ENCODE measurements around the gene ARNT2.

ARNT2 gene

DNA sequence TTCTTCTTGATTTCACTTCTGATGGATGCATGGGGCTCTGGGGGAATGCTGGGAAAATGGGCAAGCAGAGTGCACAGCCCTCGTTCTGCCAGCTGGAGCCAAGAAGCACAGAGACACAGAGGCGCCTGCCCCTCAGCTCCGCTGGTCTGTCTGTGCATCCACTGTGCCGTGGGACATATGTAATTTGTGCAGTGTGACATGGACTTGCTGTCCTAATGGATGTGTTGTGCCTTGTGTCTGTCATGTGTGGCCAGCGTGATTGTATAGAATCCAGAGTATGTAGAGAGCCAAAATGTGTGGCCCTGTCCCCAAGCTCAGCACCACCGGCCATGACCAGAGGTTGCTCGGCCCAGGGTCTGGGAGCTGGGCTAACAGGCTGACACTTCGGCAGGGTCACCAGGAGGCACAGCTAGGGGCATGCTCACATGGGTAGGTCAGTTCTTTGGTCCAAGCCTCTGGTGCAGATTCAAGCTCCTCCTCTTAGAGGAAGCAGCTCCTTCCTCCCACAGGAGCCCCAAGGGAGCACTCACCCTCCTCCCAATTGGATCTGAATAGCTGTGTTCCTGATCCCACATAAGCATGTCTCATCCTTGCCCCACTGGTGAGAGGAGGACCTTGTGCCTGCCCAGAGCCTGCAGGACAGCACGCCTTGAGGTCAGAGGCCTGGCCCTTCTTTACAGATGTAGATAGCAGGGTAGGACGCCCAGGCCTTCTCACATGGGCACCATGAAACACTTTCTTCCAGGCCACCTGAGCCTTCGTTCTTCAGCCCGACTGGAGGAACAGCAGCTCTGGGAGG lies 190.1 kb downstream of the ARNT2 start:
- DNase-seq (ENCODE audit: low read depth in 2 of 2), result no peak

DNA sequence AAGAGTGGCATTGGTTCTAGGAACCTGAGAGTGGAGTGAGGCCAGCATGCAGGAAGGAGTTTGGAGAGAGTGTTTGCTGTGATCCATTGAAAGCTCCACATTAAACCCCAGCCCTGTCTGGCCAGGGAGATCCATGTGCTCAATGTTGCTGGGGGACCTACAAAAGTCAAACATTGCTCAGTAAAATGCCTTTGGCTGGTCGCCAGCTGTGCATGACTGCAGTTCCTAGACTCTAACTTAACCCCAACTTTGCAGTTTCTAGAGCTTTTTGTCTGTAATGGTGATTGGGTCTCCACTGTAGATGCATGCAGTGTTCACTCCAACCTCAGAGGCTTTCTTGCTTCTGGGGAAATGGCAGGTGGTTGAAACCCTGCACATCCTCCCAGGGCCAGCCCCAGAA lies 191.2 kb downstream of the ARNT2 start:
- DNase-seq (ENCODE audit: low read depth in 2 of 2), result no peak

DNA sequence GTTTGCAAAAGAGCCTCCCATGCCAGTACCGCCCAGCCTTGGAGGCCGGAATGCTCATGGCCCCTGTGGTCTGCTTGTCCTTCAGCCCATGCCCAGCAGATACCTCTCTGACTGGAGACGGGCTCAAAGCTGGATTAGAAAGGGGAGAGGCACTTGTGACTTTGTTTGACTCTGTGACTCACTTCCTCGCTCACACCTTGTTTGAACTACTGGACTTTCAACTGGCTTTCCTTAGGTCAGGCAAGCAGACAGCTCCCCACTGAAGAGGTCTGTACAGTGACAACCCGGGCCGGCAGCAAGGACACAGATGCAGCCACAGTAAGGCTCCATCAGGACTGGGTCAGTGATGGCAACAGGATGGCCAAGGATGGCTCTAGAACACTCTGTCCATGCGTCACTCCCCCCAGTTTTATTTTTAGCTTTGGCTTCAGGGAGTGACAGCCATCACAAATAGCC lies 192.4 kb downstream of the ARNT2 start:
- DNase-seq (ENCODE audit: low read depth in 2 of 2), result no peak

DNA sequence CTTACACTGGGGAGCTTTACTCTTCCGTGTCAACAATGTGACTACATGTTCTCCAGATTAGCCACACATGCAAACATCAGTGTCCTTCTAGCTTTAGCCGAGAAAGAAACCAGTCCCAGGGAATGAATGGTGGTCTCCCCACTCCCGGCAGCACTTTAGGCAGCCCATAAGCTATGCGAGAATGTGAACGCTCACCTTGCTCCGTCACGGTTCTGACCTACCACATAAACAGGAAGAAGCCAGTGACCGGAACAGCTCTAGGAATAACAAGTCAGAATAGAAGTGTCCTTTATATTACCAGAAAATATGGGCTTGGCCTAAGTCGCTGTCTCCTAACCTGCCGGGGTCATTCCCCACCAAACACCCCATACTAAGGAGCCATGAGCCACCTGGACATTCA lies 192.9 kb downstream of the ARNT2 start:
- DNase-seq (ENCODE audit: low read depth in 2 of 2), result no peak

DNA sequence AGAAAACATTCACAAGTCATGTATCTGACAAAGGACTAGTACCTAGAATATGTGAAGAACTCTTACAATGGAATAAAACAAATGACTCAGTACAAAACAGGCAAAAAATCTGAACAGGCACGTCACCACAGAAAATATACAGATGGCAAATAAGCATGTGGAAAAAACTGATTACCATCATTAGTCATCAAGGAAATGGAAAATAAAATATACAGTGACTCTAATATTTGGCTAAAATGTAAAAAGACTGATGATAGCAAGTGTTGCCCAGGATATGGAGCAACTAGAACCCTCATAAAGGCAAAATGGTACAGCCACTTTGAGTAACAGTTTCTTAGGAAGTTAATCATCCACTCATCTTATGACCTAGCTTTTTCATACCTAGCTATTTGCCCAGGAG lies 195.2 kb downstream of the ARNT2 start:
- DNase-seq (ENCODE audit: low read depth in 2 of 2), result no peak

DNA sequence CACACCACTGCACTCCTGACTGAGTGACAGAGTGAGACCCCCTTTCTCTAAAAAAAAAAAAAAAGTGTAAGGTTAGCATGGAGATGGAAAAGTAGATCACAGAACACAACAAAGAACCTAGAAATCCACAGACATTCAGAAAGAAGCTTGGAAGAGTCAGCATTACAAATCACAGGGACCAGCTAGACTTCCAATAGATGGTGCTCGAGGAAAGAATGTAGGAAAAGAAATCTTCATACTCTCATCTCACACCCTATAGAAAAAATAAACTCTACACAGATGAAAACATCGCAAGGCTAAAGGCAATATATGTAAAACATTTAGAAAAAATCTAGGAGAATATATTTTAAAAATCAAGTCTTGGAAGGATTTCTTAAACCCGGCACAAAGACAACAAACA lies 196.4 kb downstream of the ARNT2 start:
- DNase-seq (ENCODE audit: low read depth in 2 of 2), result no peak

DNA sequence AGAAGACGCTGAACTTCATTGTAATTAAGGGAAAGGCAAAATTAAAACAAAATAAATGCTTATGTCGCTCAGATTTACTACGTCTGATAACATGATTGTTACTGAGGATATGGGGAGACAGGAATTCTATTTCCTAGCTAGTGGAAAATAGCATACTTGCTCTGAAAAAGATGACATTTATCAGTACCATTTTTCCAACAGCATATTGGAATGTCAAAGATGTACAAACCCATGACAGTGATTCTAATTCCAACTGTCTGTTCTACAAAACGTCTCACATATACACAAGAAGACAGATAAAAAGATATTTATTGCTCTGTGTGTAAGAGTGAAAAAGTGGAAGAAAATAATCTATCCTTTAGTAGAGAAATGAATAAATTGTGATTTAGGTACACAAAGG lies 197.1 kb downstream of the ARNT2 start:
- no peak for DNase-seq (ENCODE audit: low read depth in 2 of 2)

DNA sequence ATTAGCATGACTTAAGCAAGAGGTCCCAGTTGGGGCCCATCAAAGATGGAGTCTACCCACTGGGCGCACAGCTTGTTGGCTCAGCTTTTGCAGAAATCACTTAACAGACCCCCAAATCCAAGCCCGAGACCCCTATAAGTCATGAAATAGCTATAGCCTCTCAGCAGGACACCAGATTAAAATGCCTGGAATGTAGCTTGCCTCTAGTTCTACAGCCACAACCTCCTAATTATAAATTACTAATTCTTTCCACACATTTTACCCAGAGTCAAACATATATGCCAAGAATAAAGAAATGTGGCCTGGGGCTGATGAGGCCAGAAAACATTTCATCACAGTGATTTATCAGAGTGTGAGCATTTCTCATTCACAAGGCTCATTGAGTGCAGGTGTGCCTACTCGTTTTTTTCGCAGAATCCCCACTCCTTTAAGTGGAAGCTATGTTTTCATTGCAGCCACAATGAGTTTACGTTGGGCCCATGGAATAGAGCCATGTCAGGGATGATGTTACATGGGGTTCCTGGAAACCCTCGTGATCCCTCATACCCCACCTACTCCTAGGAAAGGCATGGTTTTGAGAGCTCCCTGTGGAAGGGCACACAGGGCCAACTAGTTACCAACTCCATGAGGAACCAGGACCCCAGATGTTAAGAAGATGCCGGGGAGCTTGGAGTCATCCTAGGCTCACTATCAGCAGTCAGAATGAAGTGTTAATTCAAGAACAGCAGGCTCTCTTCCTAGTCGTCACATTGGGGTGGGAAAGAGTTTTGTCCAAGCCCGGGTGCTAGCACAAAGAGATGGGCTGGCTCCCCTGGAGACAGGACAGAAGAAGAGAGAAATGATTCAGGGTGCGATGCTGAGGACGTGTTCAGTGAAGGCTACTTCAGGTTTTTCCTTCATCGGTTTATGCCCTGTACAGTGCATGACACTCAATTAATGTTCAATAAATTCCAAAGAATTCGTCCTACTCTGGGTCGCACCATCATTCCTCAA lies 200.7 kb downstream of the ARNT2 start:
- DNase-seq (ENCODE audit: low read depth in 2 of 2), result no peak

DNA sequence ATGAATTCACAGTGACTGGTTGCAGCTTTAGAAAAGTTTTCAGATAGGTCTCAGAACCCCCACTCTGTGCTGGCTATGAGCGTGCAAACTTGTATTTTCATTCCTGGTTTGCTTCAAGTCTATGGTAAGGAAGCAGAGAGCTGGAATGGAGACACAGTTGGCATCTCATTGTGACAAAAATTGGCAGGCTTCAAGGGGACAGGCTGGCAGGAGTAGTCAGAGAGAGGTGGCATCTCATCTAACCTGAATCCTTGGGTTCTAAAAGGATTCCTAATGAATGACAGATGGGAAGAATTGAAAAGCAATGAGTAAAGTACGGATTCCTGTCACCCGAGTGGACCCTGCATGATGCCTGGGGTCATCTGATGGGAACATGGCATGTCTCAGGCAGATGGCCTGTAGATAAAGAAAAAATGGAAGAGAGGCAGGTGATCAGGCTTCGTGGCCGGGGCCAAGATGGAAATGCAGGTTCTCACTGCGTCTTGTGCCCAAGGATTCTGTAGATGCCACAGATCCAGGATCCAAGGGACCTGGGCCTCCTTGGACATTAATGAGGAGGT lies 201.5 kb downstream of the ARNT2 start:
- no peak for DNase-seq (ENCODE audit: low read depth in 2 of 2)

DNA sequence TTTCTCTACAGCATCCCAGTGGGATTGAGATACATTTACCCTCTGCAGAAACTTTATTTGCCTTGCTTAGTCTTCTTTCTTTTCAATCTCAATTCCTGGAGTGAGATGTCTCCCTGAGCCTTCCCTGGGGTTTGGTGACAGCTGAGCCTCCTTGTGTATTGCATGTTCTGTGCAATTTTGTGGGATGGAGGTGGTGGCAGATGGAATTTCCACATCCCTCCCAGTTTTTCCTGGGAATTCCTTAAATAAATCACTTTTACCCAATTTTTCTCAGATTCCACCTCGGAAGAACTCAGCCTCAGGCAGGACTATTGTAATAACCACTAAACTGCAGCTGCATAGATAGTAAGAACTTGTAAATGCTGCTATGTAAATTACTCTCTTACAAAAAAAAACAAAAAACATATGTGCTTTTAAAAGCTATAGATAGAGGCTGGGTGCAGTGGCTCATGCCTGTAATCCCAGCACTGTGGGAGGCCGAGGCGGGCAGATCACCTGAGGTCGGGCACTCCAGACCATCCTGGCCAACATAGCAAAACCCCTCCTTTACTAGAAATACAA lies 202.4 kb downstream of the ARNT2 start:
- DNase-seq (ENCODE audit: low read depth in 2 of 2), result no peak

DNA sequence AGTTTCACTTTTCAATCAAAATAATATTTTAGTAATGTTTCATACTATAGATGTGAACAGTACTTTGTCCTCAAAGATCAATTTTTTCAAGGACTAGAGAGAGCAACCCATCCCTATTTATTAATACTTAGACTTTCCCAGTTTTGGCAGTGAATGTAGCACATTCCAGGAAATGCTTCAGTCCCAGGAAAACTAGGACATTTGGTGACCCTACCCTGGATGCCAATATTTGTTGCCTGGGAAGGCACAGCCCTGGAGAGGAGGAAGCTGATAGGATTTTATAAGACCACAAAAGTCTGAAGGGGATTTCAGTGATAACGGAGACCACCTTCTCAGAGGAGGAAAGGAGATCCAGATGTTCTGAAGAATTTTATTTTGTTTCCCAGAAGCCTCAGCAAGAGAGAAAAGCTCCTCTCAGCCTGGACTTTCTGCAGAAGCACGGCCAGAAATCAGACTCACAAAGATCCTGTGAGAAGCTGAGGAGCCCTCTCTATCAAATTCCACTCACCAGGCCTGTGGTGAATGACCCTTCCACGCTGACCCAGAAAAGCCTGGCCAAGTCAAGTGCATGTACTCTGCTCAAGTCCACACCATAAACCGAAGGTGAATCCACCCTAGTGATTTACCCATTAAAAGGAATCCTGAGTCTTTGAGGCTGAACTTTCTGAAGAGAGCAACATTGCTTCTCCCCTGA lies 203.3 kb downstream of the ARNT2 start:
- DNase-seq (ENCODE audit: low read depth in 2 of 2), result no peak

DNA sequence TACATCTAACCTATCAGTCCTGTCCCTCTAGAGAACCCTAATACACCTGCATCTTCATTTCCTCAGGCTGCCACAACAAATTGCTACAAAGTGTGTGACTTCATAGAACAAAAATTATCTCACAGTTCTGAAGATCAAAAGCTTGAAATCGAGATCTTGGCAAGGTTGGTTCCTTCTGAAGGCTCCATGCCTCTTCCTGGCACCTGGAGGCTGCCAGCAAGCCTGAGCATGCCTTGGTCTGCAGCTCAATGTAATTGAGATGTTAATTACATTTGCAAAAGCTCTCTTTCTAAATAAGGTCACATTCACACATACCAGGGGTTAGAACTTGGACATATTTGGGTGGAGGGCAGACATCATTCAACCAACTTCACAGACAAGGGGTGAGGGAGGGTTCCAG lies 204.5 kb downstream of the ARNT2 start:
- DNase-seq (ENCODE audit: low read depth in 2 of 2), result no peak

DNA sequence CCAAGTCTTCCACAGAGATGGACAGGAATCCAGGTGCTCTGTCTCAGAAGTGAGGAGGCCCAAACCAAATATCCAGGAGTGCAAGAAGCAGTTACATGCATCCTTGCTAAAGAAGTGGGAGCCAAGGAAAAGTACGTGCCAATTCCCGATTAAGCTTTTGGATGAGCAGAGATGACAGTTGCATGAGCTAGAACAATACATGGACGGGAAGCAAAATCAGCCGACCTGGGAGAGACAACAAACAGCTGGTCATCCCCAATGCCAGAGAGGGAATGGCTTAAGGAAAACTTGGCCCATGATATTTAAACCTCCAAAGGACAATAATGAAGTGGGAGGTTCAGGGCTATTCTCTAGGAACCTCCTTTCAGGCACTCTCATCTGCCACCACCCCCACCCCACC lies 204.9 kb downstream of the ARNT2 start:
- no peak for DNase-seq (ENCODE audit: low read depth in 2 of 2)

DNA sequence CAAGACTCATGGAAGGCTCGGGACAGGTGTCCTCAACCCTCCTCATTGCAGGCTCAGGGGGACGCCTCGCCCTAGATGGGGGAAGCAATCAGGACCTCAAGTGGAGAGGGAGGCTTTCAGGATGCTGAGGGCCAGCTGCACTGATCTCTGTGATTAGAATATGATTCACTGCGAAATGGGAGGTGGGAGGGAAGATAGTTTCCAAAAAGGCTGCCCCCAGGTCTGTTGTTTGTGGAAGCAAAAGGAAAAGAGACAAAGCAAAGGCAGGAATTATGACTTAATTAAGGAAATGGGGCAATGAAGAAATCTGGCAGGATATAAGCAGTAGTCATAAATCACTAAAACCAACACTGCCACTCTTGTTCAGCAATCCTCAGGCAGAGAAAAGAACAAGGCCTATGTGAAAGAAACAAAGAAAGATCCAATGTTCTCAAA lies 205.3 kb downstream of the ARNT2 start:
- DNase-seq (ENCODE audit: low read depth in 2 of 2), result no peak

DNA sequence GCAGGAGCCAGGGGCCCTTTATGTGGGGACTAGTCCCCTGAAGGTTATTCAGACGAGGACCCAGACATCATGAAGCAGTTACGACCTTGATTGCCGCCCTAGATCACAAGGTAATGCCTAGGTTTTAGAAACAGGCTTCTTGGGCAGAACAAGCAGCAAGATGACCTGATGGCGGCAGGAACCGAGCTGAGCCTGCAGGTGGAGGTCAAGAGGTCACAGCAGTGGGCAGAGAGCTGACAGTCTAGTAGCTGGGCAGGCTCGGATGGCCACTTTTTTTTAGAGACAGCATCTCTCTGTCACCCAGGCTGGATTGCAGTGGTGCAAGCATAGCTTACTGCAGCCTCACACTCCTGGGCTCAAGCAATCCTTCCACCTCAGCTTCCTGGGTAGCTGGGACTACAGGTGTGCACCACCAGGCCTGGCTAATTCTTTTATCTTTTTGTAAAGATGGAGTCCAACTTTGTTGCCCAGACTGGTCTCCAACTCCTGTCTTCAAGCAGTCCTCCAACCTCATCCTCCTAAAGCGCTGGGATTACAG lies 207.4 kb downstream of the ARNT2 start:
- no peak for DNase-seq (ENCODE audit: low read depth in 2 of 2)

DNA sequence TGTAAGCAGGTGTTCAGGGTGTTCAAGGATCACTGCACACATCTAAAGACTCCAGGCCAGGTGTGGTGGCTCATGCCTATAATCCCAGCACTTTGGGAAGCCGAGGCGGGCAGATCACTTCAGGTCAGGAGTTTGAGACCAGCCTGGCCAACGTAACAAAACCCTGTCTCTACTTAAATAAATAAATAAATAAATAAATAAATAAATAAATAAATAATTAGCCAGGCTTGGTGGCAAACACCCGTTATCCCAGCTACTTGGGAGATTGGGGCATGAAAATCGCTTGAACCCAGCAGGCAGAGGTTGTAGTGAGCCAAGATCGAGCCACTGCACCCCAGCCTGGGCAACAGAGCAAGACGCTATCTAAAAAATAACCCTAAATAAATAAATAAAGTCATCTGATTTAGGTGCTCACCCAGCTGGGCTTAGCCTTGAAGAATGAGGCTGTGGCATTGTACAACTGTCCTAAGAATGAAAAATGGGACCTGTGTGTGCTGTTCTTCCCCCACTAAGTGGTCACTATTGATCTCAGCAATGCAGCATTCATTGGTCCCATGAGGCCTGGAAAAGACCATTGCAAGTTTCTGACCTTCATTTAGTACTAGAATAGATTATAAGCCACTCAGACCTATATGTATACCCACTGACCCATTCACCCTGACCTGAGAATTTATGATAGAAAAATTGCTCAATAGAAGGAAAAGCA lies 208.1 kb downstream of the ARNT2 start:
- DNase-seq (ENCODE audit: low read depth in 2 of 2), result no peak

DNA sequence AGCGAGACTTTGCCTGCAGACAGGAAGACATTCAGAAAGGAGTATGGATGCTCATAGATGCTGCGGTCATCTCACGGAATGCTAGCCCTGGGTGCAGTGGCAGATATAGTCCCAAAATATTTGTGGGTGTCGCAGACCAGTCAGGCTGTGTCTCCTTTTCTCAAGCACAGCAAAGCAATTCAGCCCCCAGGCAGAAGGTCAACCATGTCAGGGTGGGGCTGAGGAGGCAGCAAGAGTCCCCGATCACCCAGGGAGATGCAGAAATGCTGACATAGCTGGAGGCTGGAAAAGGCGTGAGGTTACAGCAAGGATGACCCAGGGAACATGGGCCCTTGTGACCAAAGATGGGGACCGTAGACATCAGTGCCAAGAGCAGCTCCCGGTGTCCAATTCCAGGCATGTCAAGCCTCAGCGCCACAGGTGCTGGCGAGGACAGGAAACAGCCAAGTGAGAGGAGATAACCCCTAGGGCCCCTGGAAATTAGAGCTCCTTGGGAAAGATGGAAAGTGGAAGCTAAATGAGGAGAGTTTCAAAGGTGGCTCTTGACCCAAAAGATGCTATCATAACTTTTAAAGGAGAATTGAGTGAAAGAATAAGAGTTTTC lies 209.7 kb downstream of the ARNT2 start:
- no peak for DNase-seq (ENCODE audit: low read depth in 2 of 2)

DNA sequence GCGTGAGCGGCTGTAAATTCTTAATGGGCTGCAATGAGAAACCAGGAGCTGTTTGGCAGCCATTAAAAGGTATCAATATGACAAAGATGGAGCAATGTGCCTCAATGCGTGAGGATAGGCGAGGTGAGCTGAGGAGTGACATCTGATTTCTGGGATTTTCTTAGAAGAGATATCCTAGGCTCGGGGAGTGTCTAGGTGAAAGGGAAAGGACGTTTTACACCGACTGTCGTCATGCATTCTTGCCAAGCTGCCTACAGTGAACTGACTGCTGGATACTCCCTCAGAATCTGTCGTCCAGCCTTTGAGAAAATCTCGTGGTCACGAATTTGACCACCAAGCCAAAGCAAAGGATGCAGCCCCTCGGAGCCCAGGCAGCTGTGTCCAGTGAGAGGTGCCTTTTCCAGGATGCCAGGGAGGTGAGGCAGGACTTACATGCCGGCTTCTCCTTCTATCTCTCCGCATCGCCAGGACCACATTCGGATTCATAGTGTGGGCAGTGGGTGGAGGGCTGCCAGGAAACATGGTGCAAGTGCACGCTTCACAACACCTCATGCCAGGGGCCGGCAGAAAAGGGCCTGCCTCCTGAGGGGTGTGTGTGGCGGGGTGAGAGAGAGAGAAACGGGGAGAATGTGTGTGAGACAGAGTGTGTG lies 210.7 kb downstream of the ARNT2 start:
- no peak for DNase-seq (ENCODE audit: low read depth in 2 of 2)

DNA sequence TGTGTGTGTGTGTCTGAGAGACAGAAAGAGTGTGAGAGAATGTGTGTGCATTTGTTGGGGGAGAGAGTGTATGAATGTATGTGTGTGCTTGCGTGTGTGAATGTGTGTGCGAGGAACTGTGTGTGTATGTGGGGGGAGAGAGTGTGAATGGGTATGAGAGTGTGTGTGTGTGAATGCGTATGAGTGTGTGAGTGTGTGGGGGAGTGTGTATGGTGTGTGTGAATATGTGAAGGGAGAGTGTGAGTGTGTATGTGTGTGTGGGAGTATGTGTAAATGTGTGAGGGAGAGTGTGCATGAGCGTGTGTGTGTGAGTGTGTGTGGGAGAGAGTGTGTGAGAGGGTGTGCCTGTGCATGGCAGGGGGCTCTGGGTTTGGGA lies 211.2 kb downstream of the ARNT2 start:
- DNase-seq (ENCODE audit: low read depth in 2 of 2), result no peak
